Measurements from ENCODE around the gene RCN1. TPM values are rescaled to one million over a fixed set of nuclear protein-coding genes. Genes with fewer than 3 reads are reported as not detected.
"Not testable (repeated sequence)": the region's sequence is repeated elsewhere in the genome, so short reads cannot be mapped to it uniquely, and the experiment has no call there.

RCN1 gene
- total and polyA plus RNA-seq, 2 donors (not counting 3 experiments of a cell fraction or from before 2014, with no cell fraction given): 174 to 285 TPM

DNA sequence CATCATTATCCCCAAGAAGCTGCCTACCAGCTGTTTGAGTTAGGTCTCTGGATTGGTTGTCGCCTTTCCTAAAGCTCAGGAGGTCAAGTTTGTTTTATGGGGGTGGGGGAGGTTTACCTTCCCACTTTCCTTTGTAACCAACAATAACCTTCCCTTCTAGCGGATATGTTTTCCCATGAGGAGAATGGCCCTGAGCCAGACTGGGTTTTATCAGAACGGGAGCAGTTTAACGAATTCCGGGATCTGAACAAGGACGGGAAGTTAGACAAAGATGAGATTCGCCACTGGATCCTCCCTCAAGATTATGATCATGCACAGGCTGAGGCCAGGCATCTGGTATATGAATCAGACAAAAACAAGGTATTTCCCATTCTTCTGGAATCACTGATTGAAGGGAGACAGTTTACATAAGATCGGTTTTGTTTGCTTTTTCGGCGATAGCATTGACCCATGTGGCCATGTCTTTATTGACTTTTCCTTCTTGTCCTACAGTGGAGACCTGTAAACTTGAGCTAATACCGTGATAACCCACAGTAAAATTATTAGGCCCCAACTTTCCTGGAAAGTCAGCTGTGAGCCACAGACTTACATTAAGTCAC, 12.3 kb downstream of the RCN1 start:
- Histone ChIP-seq H3K9ac (replicated peaks; ENCODE audit: extremely low read depth, insufficient read depth, low read length) (peak overlapping the region; percentile 45), H3K4me1 (ENCODE audit: control insufficient read depth, extremely low read depth, insufficient read depth, low read length) (peaks cover 32% of the 10 kb centered on the region), H3K4me2 (ENCODE audit: insufficient read depth, low read length) (peak overlapping the region; percentile 0), H3K27ac (ENCODE audit: insufficient read depth, low read depth, low read length) (peak overlapping the region; percentile 71), H3K36me3 (ENCODE audit: control insufficient read depth in 2 of 2, extremely low read depth in 1 of 2, insufficient read depth in 2 of 2, low read length in 2 of 2) (peaks cover 17 to 25% of the 10 kb centered on the region in 2 experiments)
- H2AFZ ChIP-seq (ENCODE audit: low read depth, low read length); H3K9me1 ChIP-seq (replicated peaks; ENCODE audit: control insufficient read depth, extremely low read depth, insufficient read depth, low read length); dilution Hi-C loops (cut with MboI; ENCODE audit: extremely low pct_ligation_motif_present, low sequenced_read_pairs); BruUV-seq (replicated peaks); H3K4me3 ChIP-seq (replicated peaks in 1 of 3; ENCODE audit: insufficient read depth in 1 of 3, low read depth in 1 of 3, low read length in 3 of 3); H3K9me3 ChIP-seq (replicated peaks; ENCODE audit: control insufficient read depth, insufficient read depth, low read length); H3K27me3 ChIP-seq (ENCODE audit: control insufficient read depth in 2 of 2, insufficient read depth in 2 of 2, low read length in 2 of 2); H3K79me2 ChIP-seq (ENCODE audit: control insufficient read depth, insufficient read depth, low read length); H4K20me1 ChIP-seq (replicated peaks; ENCODE audit: control insufficient read depth, extremely low read depth, insufficient read depth, low read length): not testable (repeated sequence)
- peak; percentile 98 for FAIRE-seq
- ChIA-PET POLR2A (interaction anchor here (0.6 to 0.7 kb wide), 2 partner anchors 12 to 618 kb away, joined by 3 to 4 read pairs; partner anchors contain the start of gene RCN1), CTCF (interaction anchor here (0.7 to 3.0 kb wide), 11 partner anchors 10 to 71 kb away, joined by 3 to 13 read pairs (median 4); partner anchors contain the start of gene RCN1)
- DNase-seq (ENCODE audit: low read depth, low spot score): peak; percentile 98
- intact Hi-C loops (cut with micrococcal nuclease): loop anchor here (1.0 to 5.0 kb wide), 4 partner anchors 15 to 51 kb away; no protein-coding TSS in a partner anchor
- TF ChIP-seq GATA2 (IDR thresholded peaks at IDR 0.05; ENCODE audit: insufficient read depth, insufficient read length, low read depth, low read length): peak; percentile 98
- peak; percentile 27 for TF ChIP-seq JUN (IDR thresholded peaks at IDR 0.05; ENCODE audit: borderline replicate concordance, insufficient read depth, insufficient read length, low read depth)
- peak; percentile 72 for TF ChIP-seq POLR2AphosphoS5 (IDR thresholded peaks at IDR 0.05; ENCODE audit: insufficient read depth, low read depth, low read length)
- TF ChIP-seq FOS (IDR thresholded peaks at IDR 0.05; ENCODE audit: borderline replicate concordance, insufficient read depth, low read length): peak; percentile 52

DNA sequence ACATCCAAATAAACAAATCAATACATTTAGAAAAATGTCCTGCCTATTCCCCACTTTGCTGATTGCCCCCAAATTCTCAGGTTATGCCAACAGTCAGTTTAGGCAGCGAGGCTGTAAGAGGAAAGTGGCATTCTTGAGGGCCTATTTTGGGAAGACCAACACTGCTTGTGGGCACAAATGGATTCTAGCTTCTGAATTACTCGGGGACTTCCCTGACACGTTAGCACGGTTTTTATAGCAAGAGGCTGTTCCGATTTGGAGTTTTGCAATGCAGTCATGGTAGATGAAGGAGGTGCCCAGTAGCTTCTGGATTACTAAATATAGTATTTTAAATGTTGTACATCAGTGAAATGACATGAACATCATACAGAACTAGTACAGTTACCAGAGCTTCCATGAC, 13.1 kb downstream of the RCN1 start:
- no peak for DNase-seq (ENCODE audit: low read depth, low spot score)
- Histone ChIP-seq H3K27me3 (ENCODE audit: control insufficient read depth in 2 of 2, insufficient read depth in 2 of 2, low read length in 2 of 2) (no peaks in the 10 kb centered on the region), H3K79me2 (ENCODE audit: control insufficient read depth, insufficient read depth, low read length) (no peaks in the 10 kb centered on the region), H3K9ac (replicated peaks; ENCODE audit: extremely low read depth, insufficient read depth, low read length) (peak overlapping the region; percentile 45), H4K20me1 (replicated peaks; ENCODE audit: control insufficient read depth, extremely low read depth, insufficient read depth, low read length) (no peaks in the 10 kb centered on the region), H3K4me2 (ENCODE audit: insufficient read depth, low read length) (peak overlapping the region; percentile 0), H3K9me1 (replicated peaks; ENCODE audit: control insufficient read depth, extremely low read depth, insufficient read depth, low read length) (no peaks in the 10 kb centered on the region), H3K9me3 (replicated peaks; ENCODE audit: control insufficient read depth, insufficient read depth, low read length) (no peaks in the 10 kb centered on the region), H3K4me3 (replicated peaks in 1 of 3; ENCODE audit: insufficient read depth in 1 of 3, low read depth in 1 of 3, low read length in 3 of 3) (no peak overlapping the region), H2AFZ (ENCODE audit: low read depth, low read length) (no peak overlapping the region), H3K4me1 (ENCODE audit: control insufficient read depth, extremely low read depth, insufficient read depth, low read length) (peaks cover 32% of the 10 kb centered on the region), H3K36me3 (ENCODE audit: control insufficient read depth in 2 of 2, extremely low read depth in 1 of 2, insufficient read depth in 2 of 2, low read length in 2 of 2) (peaks cover 12 to 19% of the 10 kb centered on the region in 2 experiments), H3K27ac (ENCODE audit: insufficient read depth, low read depth, low read length) (peak overlapping the region; percentile 71)
- ChIA-PET POLR2A (no interaction called here), CTCF (interaction anchor here (0.7 to 3.0 kb wide), 9 partner anchors 10 to 70 kb away, joined by 3 to 13 read pairs (median 4); partner anchors contain the start of gene RCN1)
- intact Hi-C loops (cut with micrococcal nuclease) (loop anchor here (1.0 to 5.0 kb wide), 4 partner anchors 16 to 52 kb away; no protein-coding TSS in a partner anchor), dilution Hi-C loops (cut with MboI; ENCODE audit: extremely low pct_ligation_motif_present, low sequenced_read_pairs) (no loop called here)
- TF ChIP-seq, protein P1, sequence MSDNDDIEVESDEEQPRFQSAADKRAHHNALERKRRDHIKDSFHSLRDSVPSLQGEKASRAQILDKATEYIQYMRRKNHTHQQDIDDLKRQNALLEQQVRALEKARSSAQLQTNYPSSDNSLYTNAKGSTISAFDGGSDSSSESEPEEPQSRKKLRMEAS (IDR thresholded peaks at IDR 0.05; ENCODE audit: insufficient read depth, insufficient read length): no peak
- TF ChIP-seq POLR2AphosphoS5 (IDR thresholded peaks at IDR 0.05; ENCODE audit: insufficient read depth, low read depth, low read length) (no peak), POLR2A (IDR thresholded peaks at IDR 0.05; ENCODE audit: low read depth, low read length) (no peak)
- no peak for FAIRE-seq
- no TSS peak for BruUV-seq (replicated peaks)
